Ovary (tissue), 3 donors: ENCODE results near the gene ETS1.

ENCODE experiments used
- CTCF ChIP-seq, 3 donors: fragments of 450-650 bp in 2 of 3; fragments of 200-600 bp in 1 of 3; IDR thresholded peaks; one replicate each; pipeline versions ENCODE4 v1.5.1 to v1.8.0; 2016 to 2022; ENCODE audit warnings: antibody characterized with exemption in 3 of 3, mild to moderate bottlenecking in 1 of 3
- POLR2A ChIP-seq: fragments of 450-650 bp; IDR thresholded peaks from one replicate; pipeline ENCODE4 v1.6.1; 2017; ENCODE audit warnings: antibody characterized with exemption, mild to moderate bottlenecking, moderate library complexity
- donor health status: DM: no; HTN: no; CAD: no.

GRCh38 chr11:128582496-128583366 lies 4.6 kb downstream of the ETS1 start:
- TF ChIP-seq CTCF (IDR thresholded peaks at IDR 0.05) (no peak), POLR2A (no peak)
